Occipital lobe (tissue), 2 donors: Measurements from ENCODE around the gene ZEB2. TPM values are rescaled to one million over a fixed set of nuclear protein-coding genes. Genes with fewer than 3 reads are reported as not detected.

Experiments used
- DNase-seq: peaks from one replicate; lab custom pipeline; 2025; lab: John Stamatoyannopoulos, UW
- total RNA-seq: library from RNA; depleted of rRNA; stranded (reverse); fragments of >200 nt; gene quantifications from one replicate; pipeline ENCODE4 v1.2.3, GENCODE V29; 2014

The ZEB2 gene
- total RNA-seq, 1 donor from 2014 or later, result 430 TPM

- no peak for DNase-seq
These were observed 9.9 kb upstream of the ZEB2 start for GRCh38 chr2:144529841-144530240.

DNA sequence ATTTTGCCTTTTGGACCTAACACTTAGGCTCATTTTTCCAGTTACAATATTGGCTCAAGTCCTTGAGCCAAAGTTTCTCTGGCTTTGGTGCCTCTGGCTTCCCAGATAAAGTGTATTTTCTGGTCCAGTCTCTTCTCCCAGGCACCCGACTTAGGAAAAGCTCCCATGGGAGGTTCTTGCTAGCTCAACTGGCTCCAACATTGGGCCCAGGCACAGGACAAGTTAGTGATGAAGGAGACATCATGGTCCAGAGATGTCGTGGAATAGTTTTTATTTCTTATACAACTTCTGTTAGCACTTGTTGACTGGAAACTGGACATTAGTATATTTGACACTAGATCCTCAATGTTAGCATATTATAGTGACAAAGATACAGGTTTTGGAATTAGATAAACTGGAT is 8.2 kb upstream of the ZEB2 start:
- no peak for DNase-seq

DNA sequence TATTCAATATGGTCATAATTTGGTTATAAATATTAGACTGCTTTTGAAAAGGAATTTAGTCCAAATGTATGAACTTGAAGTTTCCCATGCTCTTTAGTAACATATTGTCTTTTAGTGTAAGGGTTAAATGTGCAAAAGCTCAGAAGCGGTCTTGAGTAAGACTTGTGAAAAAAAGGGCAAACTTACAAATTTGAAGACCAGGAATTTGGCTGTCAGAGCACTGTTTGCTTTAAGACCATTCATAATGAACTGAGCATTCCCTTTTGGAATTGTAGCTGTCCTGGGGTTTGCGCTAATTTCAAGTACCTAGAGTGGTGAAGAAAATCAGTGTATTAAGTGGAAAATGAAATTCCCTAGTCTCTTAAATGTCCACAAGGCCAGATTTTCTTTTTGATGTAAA is 6.9 kb upstream of the ZEB2 start:
- DNase-seq, result no peak

GRCh38 chr2:144524118-144525009 is 4.4 kb upstream of the ZEB2 start:
- peak; percentile 73 for DNase-seq

- DNase-seq, result no peak
These were observed 3.7 kb upstream of the ZEB2 start for GRCh38 chr2:144523596-144524117.

GRCh38 chr2:144522897-144523595 is 3.1 kb upstream of the ZEB2 start:
- DNase-seq, result no peak

DNA sequence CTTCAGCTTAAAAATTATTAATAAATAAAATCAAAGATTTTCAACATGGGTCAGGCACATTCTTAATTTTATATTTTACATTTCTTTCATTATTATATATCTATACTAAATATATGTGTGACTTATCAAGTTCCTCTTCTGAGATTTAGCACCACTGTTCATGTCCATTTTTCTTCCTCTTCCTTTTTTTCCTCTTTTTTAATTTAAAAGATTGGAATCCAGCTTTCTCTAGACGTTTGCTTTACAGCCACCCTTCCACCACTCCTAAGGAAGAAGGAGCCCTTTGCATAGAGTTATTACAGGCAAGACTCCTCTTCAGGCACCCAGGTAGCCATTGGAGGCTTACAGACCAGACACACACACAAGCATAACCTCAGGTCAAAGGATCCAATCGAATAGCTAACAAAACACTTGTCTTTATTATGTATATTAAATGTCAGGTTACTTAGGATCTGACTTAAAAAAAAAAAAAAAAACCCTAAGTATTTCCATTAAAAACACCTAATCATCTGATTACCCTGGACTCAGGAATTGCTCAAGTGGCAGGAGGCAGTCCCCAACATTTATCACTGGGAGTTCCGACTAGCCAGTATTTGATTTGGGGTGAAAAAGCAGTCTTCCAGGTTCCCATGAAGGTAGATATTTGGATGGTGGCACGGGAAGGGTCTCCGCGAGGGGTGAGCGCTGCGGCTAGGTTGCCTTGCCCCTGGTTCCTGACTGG is 2.4 kb upstream of the ZEB2 start:
- DNase-seq, result no peak

- DNase-seq, result no peak
These were observed 1.8 kb upstream of the ZEB2 start for GRCh38 chr2:144521686-144522085.

DNA sequence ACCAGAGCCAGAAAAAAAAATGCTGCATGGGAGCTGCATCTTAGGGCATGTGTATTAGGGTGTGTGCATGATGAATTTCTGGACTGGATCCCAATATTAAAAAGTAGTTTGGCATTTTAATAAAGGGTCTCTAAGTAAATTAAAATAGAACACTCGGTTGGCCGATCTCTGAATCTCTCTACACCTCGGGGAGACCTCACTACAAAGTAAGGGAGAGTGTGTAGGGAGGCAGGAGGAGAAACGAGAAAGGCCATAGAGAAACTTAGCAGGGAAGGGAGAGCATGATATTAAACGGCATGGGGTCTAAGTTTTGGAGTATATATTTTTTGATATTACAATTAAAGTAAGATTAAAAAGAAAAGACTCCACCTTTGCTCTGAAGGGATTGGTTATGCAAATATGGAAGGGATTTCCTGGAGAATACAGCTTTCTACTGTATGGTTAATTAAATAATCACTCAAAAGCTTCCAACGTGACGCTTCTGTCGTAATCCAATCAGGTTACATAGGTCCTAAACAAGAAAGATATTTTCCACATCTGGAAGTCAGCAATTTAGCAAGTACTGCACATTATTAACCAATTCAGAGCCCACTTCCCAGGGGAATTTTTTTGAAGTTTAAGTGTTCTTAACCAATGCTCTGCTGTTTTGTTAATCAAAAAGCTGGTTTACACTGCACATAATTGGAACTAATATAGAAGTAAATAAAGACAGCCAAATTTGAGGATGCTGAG is 1.0 kb upstream of the ZEB2 start:
- no peak for DNase-seq

GRCh38 chr2:144519597-144519933 is 354 bp downstream of the ZEB2 start:
- DNase-seq, result no peak

- DNase-seq, result no peak
These were observed 947 bp downstream of the ZEB2 start for GRCh38 chr2:144518748-144519596.

DNA sequence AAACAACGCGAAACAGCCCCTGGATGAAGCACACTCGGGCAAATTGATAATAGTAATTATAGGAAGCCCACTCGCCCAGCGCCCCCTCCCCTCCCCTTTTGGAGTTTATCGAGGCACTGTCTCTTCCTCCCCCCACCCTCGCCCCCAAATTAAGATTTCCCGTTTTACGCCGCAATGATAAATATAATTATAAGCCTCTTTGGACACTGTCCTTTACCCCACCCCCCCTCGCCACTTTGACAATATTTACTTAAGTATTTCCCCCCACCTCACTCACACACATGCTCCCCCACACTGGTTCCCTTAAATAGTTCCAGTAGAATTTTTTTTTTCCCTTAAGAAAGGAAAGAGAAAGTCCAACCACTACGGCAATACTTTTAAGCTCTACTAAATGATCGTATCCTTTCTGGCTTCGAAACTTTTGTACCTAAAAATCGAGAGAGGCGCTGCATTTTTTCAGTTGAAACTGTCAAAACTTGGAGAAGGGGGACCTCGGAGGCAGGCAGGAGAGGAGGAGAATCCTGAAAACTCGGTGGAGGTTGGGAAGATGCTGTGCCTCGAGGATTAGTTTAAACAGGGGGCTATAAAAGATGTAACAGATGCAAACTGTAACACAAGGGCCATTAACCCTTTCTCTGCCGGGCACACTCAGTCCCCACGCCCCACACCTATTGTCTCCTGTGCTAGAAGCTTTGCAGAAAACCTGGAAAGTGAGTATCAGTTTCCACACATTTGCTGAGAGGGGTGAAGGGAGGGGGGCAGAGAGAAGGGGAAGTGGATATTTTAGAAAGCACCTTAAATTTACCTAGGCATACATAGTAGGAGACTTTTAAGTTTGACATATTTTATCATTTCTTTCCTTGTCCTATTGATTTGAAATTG is 1.8 kb downstream of the ZEB2 start:
- DNase-seq, result no peak

- DNase-seq, result peak; percentile 44
These were observed 2.7 kb downstream of the ZEB2 start for GRCh38 chr2:144516981-144517865.

DNA sequence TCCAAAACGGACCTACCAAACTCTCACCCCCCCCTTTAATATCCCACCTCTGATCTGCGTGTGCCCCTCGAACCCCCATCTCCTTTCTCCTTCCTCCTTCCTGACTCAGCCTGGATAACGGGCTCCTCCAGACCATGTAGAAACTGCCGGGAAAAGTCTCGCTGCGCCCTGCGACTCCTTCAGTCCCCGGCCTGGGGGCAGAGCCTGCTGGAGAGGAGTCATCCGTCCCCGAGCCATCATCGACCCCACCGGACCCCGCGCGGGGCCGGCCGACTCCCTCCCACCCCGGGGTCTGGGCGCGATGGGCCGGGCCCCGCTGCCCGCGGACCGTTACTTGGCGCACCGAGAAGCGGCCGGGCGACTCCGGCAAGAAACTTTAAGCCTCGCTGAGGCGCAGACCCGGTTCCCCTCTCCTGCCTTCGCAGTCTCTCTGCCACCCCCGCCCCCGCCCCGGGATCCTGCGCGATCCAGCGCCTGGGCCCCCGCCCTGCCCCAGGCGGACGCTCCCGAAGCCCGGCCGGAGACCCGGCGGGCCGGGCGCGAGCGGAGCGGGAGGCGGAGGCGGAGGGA is 3.4 kb downstream of the ZEB2 start:
- DNase-seq, result no peak

DNA sequence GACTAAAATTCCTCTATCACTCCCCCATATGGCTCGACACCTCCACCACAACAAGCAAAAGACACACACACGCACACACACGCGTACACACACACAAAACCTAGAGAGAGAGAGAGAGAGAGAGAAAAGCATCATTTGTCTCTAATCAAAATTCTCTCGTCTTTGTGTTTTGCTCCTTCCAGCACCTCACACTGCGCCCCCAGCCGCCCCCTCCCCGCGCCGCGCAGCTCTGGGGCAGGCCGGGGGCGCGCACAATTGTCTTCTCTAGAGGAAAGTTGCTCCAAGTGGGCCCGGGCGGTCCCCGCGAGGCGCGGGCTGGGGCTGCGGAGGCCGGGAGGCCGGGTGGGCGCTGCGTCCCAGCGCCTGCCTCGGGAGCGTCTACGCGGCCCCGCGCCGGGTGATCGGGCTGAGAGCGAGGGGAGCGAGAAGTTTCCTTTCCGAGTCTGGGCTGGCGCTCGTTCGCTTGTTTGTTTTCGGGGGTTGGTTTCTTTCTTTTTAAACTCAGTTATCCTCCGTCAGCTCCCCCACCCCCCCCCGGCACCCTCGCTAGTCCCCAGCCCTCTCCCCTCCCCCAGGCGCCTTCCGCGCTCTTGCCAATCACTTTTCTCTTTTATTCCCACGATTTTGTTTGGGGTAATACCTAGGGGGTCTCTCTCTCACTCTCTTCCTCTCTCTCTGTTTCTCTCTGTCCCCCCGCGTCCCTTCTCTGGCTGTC is 4.1 kb downstream of the ZEB2 start:
- peak; percentile 60 for DNase-seq

- no peak for DNase-seq
These were observed 4.7 kb downstream of the ZEB2 start for GRCh38 chr2:144515099-144515695.

DNA sequence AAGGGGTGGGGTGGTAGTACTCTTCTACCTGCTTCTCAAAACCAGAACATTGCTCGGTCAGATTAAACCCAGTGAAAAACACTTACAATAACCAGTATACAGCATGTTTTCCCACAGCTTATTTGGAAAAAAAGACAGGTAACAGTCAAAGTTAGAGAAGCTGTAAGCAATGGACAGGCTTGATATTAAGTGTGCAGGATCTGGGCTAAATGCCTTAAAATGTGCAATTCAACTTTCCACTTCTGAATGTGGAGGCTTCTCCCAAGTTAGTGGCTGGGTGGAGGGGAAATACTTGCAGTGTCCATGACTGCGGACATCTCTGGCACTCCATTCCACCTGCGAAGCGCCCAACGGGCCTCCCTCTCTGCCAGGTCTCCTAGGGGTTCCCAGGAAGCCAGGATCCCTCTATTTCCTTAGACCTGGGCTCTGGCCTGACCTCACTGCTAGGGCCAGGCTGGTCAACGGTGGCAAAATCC is 5.3 kb downstream of the ZEB2 start:
- no peak for DNase-seq
